ENCODE results near the gene FOXJ3.

Gene FOXJ3

GRCh38 chr1:42311138-42311537, 23.9 kb downstream of the FOXJ3 start:
- no peak for DNase-seq (ENCODE audit: low read depth in 2 of 2)

- DNase-seq (ENCODE audit: low read depth in 2 of 2): no peak
These were observed 28.1 kb downstream of the FOXJ3 start for GRCh38 chr1:42306977-42307376.

GRCh38 chr1:42305639-42306038, 29.4 kb downstream of the FOXJ3 start:
- no peak for DNase-seq (ENCODE audit: low read depth in 2 of 2)

- no peak for DNase-seq (ENCODE audit: low read depth in 2 of 2)
These were observed 33.0 kb downstream of the FOXJ3 start for GRCh38 chr1:42302034-42302433.

GRCh38 chr1:42298520-42298919, 36.5 kb downstream of the FOXJ3 start:
- no peak for DNase-seq (ENCODE audit: low read depth in 2 of 2)

- DNase-seq (ENCODE audit: low read depth in 2 of 2): no peak
These were observed 39.2 kb downstream of the FOXJ3 start for GRCh38 chr1:42295816-42296215.

GRCh38 chr1:42290130-42290529, 44.9 kb downstream of the FOXJ3 start:
- no peak for DNase-seq (ENCODE audit: low read depth in 2 of 2)

- no peak for DNase-seq (ENCODE audit: low read depth in 2 of 2)
These were observed 46.6 kb downstream of the FOXJ3 start for GRCh38 chr1:42288311-42288985.

GRCh38 chr1:42282867-42283583, 52.0 kb downstream of the FOXJ3 start:
- no peak for DNase-seq (ENCODE audit: low read depth in 2 of 2)

GRCh38 chr1:42282024-42282579, 52.9 kb downstream of the FOXJ3 start:
- DNase-seq (ENCODE audit: low read depth in 2 of 2): no peak

GRCh38 chr1:42280821-42281220, 54.2 kb downstream of the FOXJ3 start:
- DNase-seq (ENCODE audit: low read depth in 2 of 2): no peak

GRCh38 chr1:42279055-42279454, 56.0 kb downstream of the FOXJ3 start:
- no peak for DNase-seq (ENCODE audit: low read depth in 2 of 2)

GRCh38 chr1:42272920-42273319, 62.1 kb downstream of the FOXJ3 start:
- DNase-seq (ENCODE audit: low read depth in 2 of 2): no peak

- DNase-seq (ENCODE audit: low read depth in 2 of 2): no peak
These were observed 67.1 kb downstream of the FOXJ3 start for GRCh38 chr1:42267904-42268303.

GRCh38 chr1:42266253-42267135, 68.5 kb downstream of the FOXJ3 start:
- no peak for DNase-seq (ENCODE audit: low read depth in 2 of 2)

GRCh38 chr1:42264511-42265190, 70.4 kb downstream of the FOXJ3 start:
- DNase-seq (ENCODE audit: low read depth in 2 of 2): no peak

- no peak for DNase-seq (ENCODE audit: low read depth in 2 of 2)
These were observed 72.0 kb downstream of the FOXJ3 start for GRCh38 chr1:42263019-42263418.

GRCh38 chr1:42260376-42261070, 74.5 kb downstream of the FOXJ3 start:
- no peak for DNase-seq (ENCODE audit: low read depth in 2 of 2)

- no peak for DNase-seq (ENCODE audit: low read depth in 2 of 2)
These were observed 75.3 kb downstream of the FOXJ3 start for GRCh38 chr1:42259739-42260064.

GRCh38 chr1:42259059-42259738, 75.8 kb downstream of the FOXJ3 start:
- DNase-seq (ENCODE audit: low read depth in 2 of 2): no peak

GRCh38 chr1:42258218-42258617, 76.8 kb downstream of the FOXJ3 start:
- no peak for DNase-seq (ENCODE audit: low read depth in 2 of 2)
